Thoracic aorta (tissue), 2 donors: ENCODE results near the gene FBLN5. TPM values are rescaled to one million over a fixed set of nuclear protein-coding genes. Genes with fewer than 3 reads are reported as not detected.

ENCODE experiments used
- ATAC-seq: fragments of 150-250 bp; one replicate; pipeline ENCODE4 v1.8.0; 2017; ENCODE audit warnings: low read depth; ENCODE audit not compliant: insufficient number of reproducible peaks, low FRiP score
- DNase-seq: peaks from one replicate; pipeline ENCODE4 v3.0.0-alpha.2; 2020; ENCODE audit warnings: low spot score
- H3K27ac ChIP-seq, 2 donors: fragments of 200-600 bp; sonication (generic); 1 replicate in 1 of 2; 2 replicates in 1 of 2; pipeline ENCODE4 v1.5.1; 2016; ENCODE audit warnings: mild to moderate bottlenecking in 2 of 2, moderate library complexity in 2 of 2
- H3K27me3 ChIP-seq: fragments of 200-600 bp; sonication (generic); replicated peaks from 2 replicates; pipeline ENCODE4 v1.6.0; 2016; ENCODE audit warnings: mild to moderate bottlenecking; ENCODE audit not compliant: insufficient read depth
- H3K36me3 ChIP-seq: fragments of 200-600 bp; sonication (generic); one replicate; pipeline ENCODE4 v1.5.1; 2016
- H3K4me1 ChIP-seq, 2 donors: fragments of 200-600 bp; sonication (generic); 1 replicate in 1 of 2; 2 replicates in 1 of 2; pipeline versions ENCODE4 v1.5.1 to v1.6.0; 2016; ENCODE audit warnings: low read depth in 2 of 2, mild to moderate bottlenecking in 1 of 2; ENCODE audit not compliant: control insufficient read depth in 1 of 2
- H3K4me3 ChIP-seq: fragments of 200-600 bp; sonication (generic); 2 replicates; pipeline ENCODE4 v1.5.1; 2016; ENCODE audit warnings: mild to moderate bottlenecking
- H3K9me3 ChIP-seq: fragments of 200-600 bp; sonication (generic); 2 replicates; pipeline ENCODE4 v1.5.1; 2016
- CTCF ChIP-seq: fragments of 200-600 bp; sonication (generic); IDR thresholded peaks from one replicate; pipeline ENCODE4 v1.5.1; 2019; ENCODE audit warnings: antibody characterized with exemption
- total RNA-seq, 2 donors: library from RNA; depleted of rRNA; stranded (reverse); fragments of >200 nt; gene quantifications; one replicate each; pipeline versions ENCODE4 v1.1.0 to v1.2.3, GENCODE V29; 2016

The FBLN5 gene
- total RNA-seq, 2 donors from 2014 or later = 824 to 1,103 TPM

GRCh38 chr14:91829511-91829910 is 118.0 kb downstream of the FBLN5 start:
- DNase-seq (no peak), ATAC-seq (no peak)
- H3K4me1 ChIP-seq = peaks cover 21 to 40% of the 10 kb centered on the region in 2 donors
- peak overlapping the region in 1 of 2 donors; percentile 51 for H3K27ac ChIP-seq
- H3K36me3 ChIP-seq = no peaks in the 10 kb centered on the region
- H3K9me3 ChIP-seq = no peaks in the 10 kb centered on the region
- no peak for TF ChIP-seq CTCF
- H3K27me3 ChIP-seq = no peaks in the 10 kb centered on the region
- no peak overlapping the region for H3K4me3 ChIP-seq

GRCh38 chr14:91827746-91828145 is 119.7 kb downstream of the FBLN5 start:
- no peak overlapping the region for H3K4me3 ChIP-seq
- DNase-seq (no peak), ATAC-seq (no peak)
- peaks cover 31 to 49% of the 10 kb centered on the region in 2 donors for H3K4me1 ChIP-seq
- peak overlapping the region in 1 of 2 donors; percentile 31 for H3K27ac ChIP-seq
- TF ChIP-seq CTCF = no peak
- H3K36me3 ChIP-seq = no peaks in the 10 kb centered on the region
- H3K9me3 ChIP-seq = no peaks in the 10 kb centered on the region
- no peaks in the 10 kb centered on the region for H3K27me3 ChIP-seq

Other genes with a start within 250 kb of the FBLN5 start
- 10 to 100 TPM; 14.5 to 35.1 TPM for gene CATSPERB, start 215.6 kb downstream of the FBLN5 start, total RNA-seq
- gene TC2N, start 80.2 kb downstream of the FBLN5 start, total RNA-seq = 100 to 1,000 TPM; 146 to 172 TPM
- 10 to 100 TPM; 31.9 to 36.8 TPM for gene TRIP11, start 92.4 kb upstream of the FBLN5 start, total RNA-seq
- gene ATXN3, start 158.9 kb upstream of the FBLN5 start, total RNA-seq = 10 to 100 TPM; 76.9 to 95.9 TPM
- gene NDUFB1, start 174.0 kb upstream of the FBLN5 start, total RNA-seq = 100 to 1,000 TPM; 199 to 491 TPM
- gene CPSF2, start 174.3 kb upstream of the FBLN5 start, total RNA-seq = 10 to 100 TPM; 19.5 to 44.7 TPM